ENCODE data around the gene KRTAP2-1.
A peak's percentile ranks its signal among the peaks of the same experiment; 100 is the strongest.
"Not testable (repeated sequence)": the region's sequence is repeated elsewhere in the genome, so short reads cannot be mapped to it uniquely, and the experiment has no call there.

KRTAP2-1 gene

GRCh38 chr17:41049110-41049509 is 2.0 kb upstream of the KRTAP2-1 start:
- Histone ChIP-seq H2AK5ac (ENCODE audit: low read depth, low read length) (no peak overlapping the region), H3K27me3 (ENCODE audit: control insufficient read depth in 3 of 3, insufficient read depth in 3 of 3, low read depth in 1 of 3, low read length in 3 of 3) (no peaks in the 10 kb centered on the region), H3K18ac (ENCODE audit: low read length) (no peak overlapping the region), H4K91ac (ENCODE audit: low read depth, low read length, poor library complexity) (no peak overlapping the region), H2BK5ac (ENCODE audit: low read length) (no peak overlapping the region), H3K9ac (ENCODE audit: low read depth, low read length, poor library complexity) (no peak overlapping the region), H3K4ac (ENCODE audit: low read length) (no peak overlapping the region), H4K8ac (ENCODE audit: low read depth, low read length) (no peak overlapping the region), H3K27ac (replicated peaks; ENCODE audit: low read length) (no peak overlapping the region), H2BK15ac (ENCODE audit: low read length) (no peak overlapping the region), H2BK120ac (ENCODE audit: low read depth, low read length) (no peak overlapping the region), H3K36me3 (replicated peaks in 1 of 2; ENCODE audit: control insufficient read depth in 2 of 2, insufficient read depth in 2 of 2, low read length in 2 of 2) (no peaks in the 10 kb centered on the region), H3K79me1 (ENCODE audit: low read depth, low read length) (no peaks in the 10 kb centered on the region), H3K9me3 (replicated peaks in 1 of 2; ENCODE audit: control insufficient read depth in 2 of 2, insufficient read depth in 1 of 2, low read depth in 1 of 2, low read length in 2 of 2) (no peaks in the 10 kb centered on the region), H3K4me2 (ENCODE audit: insufficient read depth, low read length, poor library complexity, severe bottlenecking) (no peak overlapping the region), H3K23ac (ENCODE audit: low read depth, low read length, poor library complexity) (no peak overlapping the region), H3K4me1 (ENCODE audit: control insufficient read depth in 2 of 2, insufficient read depth in 1 of 2, low read depth in 1 of 2, low read length in 2 of 2) (no peaks in the 10 kb centered on the region), H3K4me3 (ENCODE audit: low read length in 2 of 2) (no peak overlapping the region), H2BK12ac (ENCODE audit: low read length) (no peak overlapping the region), H3K14ac (ENCODE audit: low read length) (no peak overlapping the region), H2AFZ (ENCODE audit: low read length) (no peak overlapping the region)
- DNase-seq (ENCODE audit: low spot score), result no peak
- WGBS, 2 donors (ENCODE audit: extremely low coverage in 2 of 2, insufficient read length in 2 of 2, insufficient replicate concordance in 1 of 2), result no CpG with 5 or more reads among the region's 2 CpGs

- Histone ChIP-seq H2AK5ac (ENCODE audit: low read depth, low read length) (no peak overlapping the region), H2BK5ac (ENCODE audit: low read length) (no peak overlapping the region), H3K27me3 (ENCODE audit: control insufficient read depth in 3 of 3, insufficient read depth in 3 of 3, low read depth in 1 of 3, low read length in 3 of 3) (no peaks in the 10 kb centered on the region), H3K9me3 (replicated peaks in 1 of 2; ENCODE audit: control insufficient read depth in 2 of 2, insufficient read depth in 1 of 2, low read depth in 1 of 2, low read length in 2 of 2) (no peaks in the 10 kb centered on the region), H3K4me2 (ENCODE audit: insufficient read depth, low read length, poor library complexity, severe bottlenecking) (no peak overlapping the region), H2BK120ac (ENCODE audit: low read depth, low read length) (no peak overlapping the region), H4K8ac (ENCODE audit: low read depth, low read length) (no peak overlapping the region), H2AFZ (ENCODE audit: low read length) (no peak overlapping the region), H3K14ac (ENCODE audit: low read length) (no peak overlapping the region), H3K79me1 (ENCODE audit: low read depth, low read length) (no peaks in the 10 kb centered on the region), H4K91ac (ENCODE audit: low read depth, low read length, poor library complexity) (no peak overlapping the region), H3K4ac (ENCODE audit: low read length) (no peak overlapping the region), H3K36me3 (replicated peaks in 1 of 2; ENCODE audit: control insufficient read depth in 2 of 2, insufficient read depth in 2 of 2, low read length in 2 of 2) (no peaks in the 10 kb centered on the region), H3K27ac (replicated peaks; ENCODE audit: low read length) (no peak overlapping the region), H2BK15ac (ENCODE audit: low read length) (no peak overlapping the region), H3K4me1 (ENCODE audit: control insufficient read depth in 2 of 2, insufficient read depth in 1 of 2, low read depth in 1 of 2, low read length in 2 of 2) (no peaks in the 10 kb centered on the region), H2BK12ac (ENCODE audit: low read length) (no peak overlapping the region), H3K18ac (ENCODE audit: low read length) (no peak overlapping the region), H3K23ac (ENCODE audit: low read depth, low read length, poor library complexity) (no peak overlapping the region), H3K4me3 (ENCODE audit: low read length in 2 of 2) (no peak overlapping the region), H3K9ac (ENCODE audit: low read depth, low read length, poor library complexity) (no peak overlapping the region)
- no peak for DNase-seq (ENCODE audit: low spot score)
- no CpG with 5 or more reads among the region's 7 CpGs for WGBS, 2 donors (ENCODE audit: extremely low coverage in 2 of 2, insufficient read length in 2 of 2, insufficient replicate concordance in 1 of 2)
These were observed 1.3 kb upstream of the KRTAP2-1 start for GRCh38 chr17:41048441-41048840.

GRCh38 chr17:41042953-41043352 is 4.2 kb downstream of the KRTAP2-1 start:
- no peak for DNase-seq (ENCODE audit: low spot score)
- Histone ChIP-seq H3K23ac (ENCODE audit: low read depth, low read length, poor library complexity) (no peak overlapping the region), H3K4me3 (ENCODE audit: low read length in 2 of 2) (no peak overlapping the region), H2AK5ac (ENCODE audit: low read depth, low read length) (no peak overlapping the region), H3K18ac (ENCODE audit: low read length) (no peak overlapping the region), H3K36me3 (replicated peaks in 1 of 2; ENCODE audit: control insufficient read depth in 2 of 2, insufficient read depth in 2 of 2, low read length in 2 of 2) (no peaks in the 10 kb centered on the region), H3K4me2 (ENCODE audit: insufficient read depth, low read length, poor library complexity, severe bottlenecking) (no peak overlapping the region), H3K79me1 (ENCODE audit: low read depth, low read length) (no peaks in the 10 kb centered on the region), H2BK12ac (ENCODE audit: low read length) (no peak overlapping the region), H3K9me3 (replicated peaks in 1 of 2; ENCODE audit: control insufficient read depth in 2 of 2, insufficient read depth in 1 of 2, low read depth in 1 of 2, low read length in 2 of 2) (no peaks in the 10 kb centered on the region), H3K4ac (ENCODE audit: low read length) (no peak overlapping the region), H3K27me3 (ENCODE audit: control insufficient read depth in 3 of 3, insufficient read depth in 3 of 3, low read depth in 1 of 3, low read length in 3 of 3) (no peaks in the 10 kb centered on the region), H2AFZ (ENCODE audit: low read length) (no peak overlapping the region), H3K14ac (ENCODE audit: low read length) (no peak overlapping the region), H2BK120ac (ENCODE audit: low read depth, low read length) (no peak overlapping the region), H2BK15ac (ENCODE audit: low read length) (no peak overlapping the region), H3K27ac (replicated peaks; ENCODE audit: low read length) (no peak overlapping the region), H3K4me1 (ENCODE audit: control insufficient read depth in 2 of 2, insufficient read depth in 1 of 2, low read depth in 1 of 2, low read length in 2 of 2) (no peaks in the 10 kb centered on the region), H4K91ac (ENCODE audit: low read depth, low read length, poor library complexity) (no peak overlapping the region), H3K9ac (ENCODE audit: low read depth, low read length, poor library complexity) (no peak overlapping the region), H4K8ac (ENCODE audit: low read depth, low read length) (no peak overlapping the region), H2BK5ac (ENCODE audit: low read length) (no peak overlapping the region)
- no CpG with 5 or more reads among the region's 1 CpG for WGBS, 2 donors (ENCODE audit: extremely low coverage in 2 of 2, insufficient read length in 2 of 2, insufficient replicate concordance in 1 of 2)

- not testable (repeated sequence) for H3K18ac ChIP-seq (ENCODE audit: low read length); H2AFZ ChIP-seq (ENCODE audit: low read length); H3K9ac ChIP-seq (ENCODE audit: low read depth, low read length, poor library complexity); H3K79me1 ChIP-seq (ENCODE audit: low read depth, low read length); H3K27me3 ChIP-seq (ENCODE audit: control insufficient read depth in 3 of 3, insufficient read depth in 3 of 3, low read depth in 1 of 3, low read length in 3 of 3); DNase-seq (ENCODE audit: low spot score); H2BK120ac ChIP-seq (ENCODE audit: low read depth, low read length); H3K27ac ChIP-seq (replicated peaks; ENCODE audit: low read length); H2BK5ac ChIP-seq (ENCODE audit: low read length); H2BK12ac ChIP-seq (ENCODE audit: low read length); H4K8ac ChIP-seq (ENCODE audit: low read depth, low read length); H3K23ac ChIP-seq (ENCODE audit: low read depth, low read length, poor library complexity); H2BK15ac ChIP-seq (ENCODE audit: low read length); H3K4ac ChIP-seq (ENCODE audit: low read length); H3K36me3 ChIP-seq (replicated peaks in 1 of 2; ENCODE audit: control insufficient read depth in 2 of 2, insufficient read depth in 2 of 2, low read length in 2 of 2); H4K91ac ChIP-seq (ENCODE audit: low read depth, low read length, poor library complexity); H3K4me2 ChIP-seq (ENCODE audit: insufficient read depth, low read length, poor library complexity, severe bottlenecking); H2AK5ac ChIP-seq (ENCODE audit: low read depth, low read length); H3K4me3 ChIP-seq (ENCODE audit: low read length in 2 of 2); H3K4me1 ChIP-seq (ENCODE audit: control insufficient read depth in 2 of 2, insufficient read depth in 1 of 2, low read depth in 1 of 2, low read length in 2 of 2); H3K9me3 ChIP-seq (replicated peaks in 1 of 2; ENCODE audit: control insufficient read depth in 2 of 2, insufficient read depth in 1 of 2, low read depth in 1 of 2, low read length in 2 of 2)
- peak within 1 kb of the TSS; percentile 38 for H3K14ac ChIP-seq (ENCODE audit: low read length)
- WGBS, 2 donors (ENCODE audit: extremely low coverage in 2 of 2, insufficient read length in 2 of 2, insufficient replicate concordance in 1 of 2), result no CpG with 5 or more reads among the region's 14 CpGs
These were observed 6.1 kb downstream of the KRTAP2-1 start, which contains the start of gene KRTAP1-1 for GRCh38 chr17:41040783-41041571. Gene KRTAP1-1 (minus strand): TSS chr17:41041450. CDS start chr17:41041397, 53 bp downstream.

Data from neuronal stem cell (in vitro differentiated cells).